Measurements from ENCODE around the gene ZCCHC24.
"Not testable (repeated sequence)": the region's sequence is repeated elsewhere in the genome, so short reads cannot be mapped to it uniquely, and the experiment has no call there.

ZCCHC24 gene

DNA sequence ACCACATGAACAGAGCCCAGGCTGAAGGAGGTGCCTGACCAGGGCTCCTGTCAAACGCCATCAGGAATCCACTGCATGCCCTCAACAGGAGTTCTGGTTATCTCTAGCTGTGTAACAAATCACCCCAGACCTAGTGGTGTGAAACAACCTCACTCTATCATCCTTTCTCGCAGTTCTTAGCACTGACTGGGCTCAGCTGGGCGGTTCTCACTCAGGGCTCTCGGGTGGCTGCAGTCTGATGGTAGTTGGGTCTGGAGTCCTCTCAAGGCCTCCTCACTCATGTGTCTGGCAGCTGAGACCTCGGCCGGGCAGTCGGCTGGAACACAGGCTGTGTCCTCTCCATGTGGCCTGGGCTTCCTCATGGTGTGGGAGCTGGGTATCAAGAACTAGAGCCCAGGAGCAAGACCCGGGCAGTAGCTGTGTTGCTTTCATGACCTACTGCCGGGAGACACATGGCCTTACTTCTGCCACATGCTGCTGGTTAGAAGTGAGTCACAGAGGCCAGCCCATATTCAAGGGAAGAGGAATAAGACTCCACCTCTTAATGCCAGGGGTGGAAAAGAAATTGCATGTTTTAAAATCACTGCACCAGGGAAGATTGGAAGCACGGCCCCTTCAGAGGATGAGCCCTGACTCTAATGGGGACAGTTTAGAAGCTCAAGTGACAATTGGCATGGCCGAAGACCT, 107.5 kb downstream of the ZCCHC24 start:
- not testable (repeated sequence) for H3K9me3 ChIP-seq (ENCODE audit: control insufficient read depth in 2 of 2, low read length in 2 of 2); H3K36me3 ChIP-seq (ENCODE audit: control insufficient read depth in 2 of 2, insufficient read depth in 2 of 2, low read length in 2 of 2); H3K27ac ChIP-seq (ENCODE audit: low read length); H3K9ac ChIP-seq (ENCODE audit: low read length in 2 of 2); H3K4me3 ChIP-seq (ENCODE audit: low read length in 2 of 2); H3K27me3 ChIP-seq (ENCODE audit: control insufficient read depth in 1 of 2, insufficient read depth in 2 of 2, low read length in 2 of 2)
- H3K4me1 ChIP-seq (ENCODE audit: control insufficient read depth, insufficient read depth, low read length), result peaks cover 16% of the 10 kb centered on the region

DNA sequence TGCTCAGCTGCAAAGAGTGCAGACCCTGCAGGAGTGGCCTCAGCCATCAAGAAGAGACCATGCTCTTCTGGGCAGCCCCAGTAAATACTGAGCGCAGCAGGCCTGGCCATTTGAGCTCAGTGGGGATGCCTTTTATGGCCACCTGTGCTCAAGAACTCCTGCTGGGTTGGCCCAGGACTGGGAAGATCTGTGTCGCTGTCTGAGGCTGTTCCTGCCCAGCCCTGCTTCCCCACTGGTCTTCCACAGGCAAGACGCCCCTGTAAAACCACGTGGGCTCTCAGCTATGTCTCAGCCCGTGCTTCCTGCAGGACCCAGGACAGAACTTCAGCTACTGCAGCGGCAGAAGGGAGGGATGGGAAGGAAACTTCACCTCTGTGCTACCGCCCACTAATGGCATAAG, 108.7 kb downstream of the ZCCHC24 start:
- H3K27ac ChIP-seq (ENCODE audit: low read length), result no peak overlapping the region
- no peaks in the 10 kb centered on the region for H3K36me3 ChIP-seq (ENCODE audit: control insufficient read depth in 2 of 2, insufficient read depth in 2 of 2, low read length in 2 of 2)
- H3K4me1 ChIP-seq (ENCODE audit: control insufficient read depth, insufficient read depth, low read length), result peaks cover 12% of the 10 kb centered on the region
- H3K4me3 ChIP-seq (ENCODE audit: low read length in 2 of 2), result no peak overlapping the region
- H3K9ac ChIP-seq (ENCODE audit: low read length in 2 of 2), result no peak overlapping the region
- no peaks in the 10 kb centered on the region for H3K27me3 ChIP-seq (ENCODE audit: control insufficient read depth in 1 of 2, insufficient read depth in 2 of 2, low read length in 2 of 2)
- H3K9me3 ChIP-seq (ENCODE audit: control insufficient read depth in 2 of 2, low read length in 2 of 2), result no peaks in the 10 kb centered on the region

GRCh38 chr10:79336276-79336675, 109.1 kb downstream of the ZCCHC24 start:
- Histone ChIP-seq H3K4me3 (ENCODE audit: low read length in 2 of 2) (no peak overlapping the region), H3K36me3 (ENCODE audit: control insufficient read depth in 2 of 2, insufficient read depth in 2 of 2, low read length in 2 of 2) (no peaks in the 10 kb centered on the region), H3K27me3 (ENCODE audit: control insufficient read depth in 1 of 2, insufficient read depth in 2 of 2, low read length in 2 of 2) (no peaks in the 10 kb centered on the region), H3K27ac (ENCODE audit: low read length) (no peak overlapping the region), H3K9ac (ENCODE audit: low read length in 2 of 2) (no peak overlapping the region), H3K9me3 (ENCODE audit: control insufficient read depth in 2 of 2, low read length in 2 of 2) (no peaks in the 10 kb centered on the region), H3K4me1 (ENCODE audit: control insufficient read depth, insufficient read depth, low read length) (peaks cover 12% of the 10 kb centered on the region)

GRCh38 chr10:79335470-79336235, 109.8 kb downstream of the ZCCHC24 start:
- Histone ChIP-seq H3K27me3 (ENCODE audit: control insufficient read depth in 1 of 2, insufficient read depth in 2 of 2, low read length in 2 of 2) (no peaks in the 10 kb centered on the region), H3K4me1 (ENCODE audit: control insufficient read depth, insufficient read depth, low read length) (peaks cover 12% of the 10 kb centered on the region), H3K36me3 (ENCODE audit: control insufficient read depth in 2 of 2, insufficient read depth in 2 of 2, low read length in 2 of 2) (no peaks in the 10 kb centered on the region), H3K9me3 (ENCODE audit: control insufficient read depth in 2 of 2, low read length in 2 of 2) (no peaks in the 10 kb centered on the region), H3K4me3 (ENCODE audit: low read length in 2 of 2) (no peak overlapping the region), H3K27ac (ENCODE audit: low read length) (no peak overlapping the region), H3K9ac (ENCODE audit: low read length in 2 of 2) (no peak overlapping the region)

- H3K27me3 ChIP-seq (ENCODE audit: control insufficient read depth in 1 of 2, insufficient read depth in 2 of 2, low read length in 2 of 2), result no peaks in the 10 kb centered on the region
These were observed 110.3 kb downstream of the ZCCHC24 start for GRCh38 chr10:79335094-79335469.

GRCh38 chr10:79334573-79334972, 110.9 kb downstream of the ZCCHC24 start:
- Histone ChIP-seq H3K36me3 (ENCODE audit: control insufficient read depth in 2 of 2, insufficient read depth in 2 of 2, low read length in 2 of 2) (no peaks in the 10 kb centered on the region), H3K9ac (ENCODE audit: low read length in 2 of 2) (no peak overlapping the region), H3K4me1 (ENCODE audit: control insufficient read depth, insufficient read depth, low read length) (peaks cover 12% of the 10 kb centered on the region), H3K27me3 (ENCODE audit: control insufficient read depth in 1 of 2, insufficient read depth in 2 of 2, low read length in 2 of 2) (no peaks in the 10 kb centered on the region), H3K4me3 (ENCODE audit: low read length in 2 of 2) (no peak overlapping the region), H3K27ac (ENCODE audit: low read length) (no peak overlapping the region), H3K9me3 (ENCODE audit: control insufficient read depth in 2 of 2, low read length in 2 of 2) (no peaks in the 10 kb centered on the region)

More at GRCh38 chr10:79335094-79335469, 110.3 kb downstream of the ZCCHC24 start:
- Histone ChIP-seq H3K27ac (ENCODE audit: low read length) (no peak overlapping the region), H3K4me1 (ENCODE audit: control insufficient read depth, insufficient read depth, low read length) (peaks cover 12% of the 10 kb centered on the region), H3K36me3 (ENCODE audit: control insufficient read depth in 2 of 2, insufficient read depth in 2 of 2, low read length in 2 of 2) (no peaks in the 10 kb centered on the region), H3K4me3 (ENCODE audit: low read length in 2 of 2) (no peak overlapping the region), H3K9ac (ENCODE audit: low read length in 2 of 2) (no peak overlapping the region), H3K9me3 (ENCODE audit: control insufficient read depth in 2 of 2, low read length in 2 of 2) (no peaks in the 10 kb centered on the region)

DNA sequence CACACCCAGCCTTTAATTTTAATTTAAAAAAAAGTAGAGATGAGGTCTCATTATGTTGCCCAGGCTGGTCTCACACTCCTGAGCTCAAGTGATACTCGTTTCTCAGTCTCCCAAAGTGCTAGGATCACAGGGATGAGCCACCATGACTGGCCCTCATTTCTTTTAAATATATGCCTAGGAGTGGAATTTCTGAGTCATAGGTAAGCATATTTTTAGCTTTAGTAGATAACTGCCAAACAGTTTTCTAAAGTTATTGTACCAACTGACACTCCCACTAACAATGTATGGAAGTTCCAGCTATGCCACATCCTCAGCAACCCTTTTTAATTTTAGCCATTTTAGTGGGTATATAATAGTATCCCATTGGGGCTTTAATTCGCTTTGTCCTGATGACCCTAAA, 111.9 kb downstream of the ZCCHC24 start:
- H3K9ac ChIP-seq (ENCODE audit: low read length in 2 of 2), result no peak overlapping the region
- peaks cover 12% of the 10 kb centered on the region for H3K4me1 ChIP-seq (ENCODE audit: control insufficient read depth, insufficient read depth, low read length)
- H3K36me3 ChIP-seq (ENCODE audit: control insufficient read depth in 2 of 2, insufficient read depth in 2 of 2, low read length in 2 of 2), result no peaks in the 10 kb centered on the region
- H3K4me3 ChIP-seq (ENCODE audit: low read length in 2 of 2), result no peak overlapping the region
- H3K27ac ChIP-seq (ENCODE audit: low read length), result no peak overlapping the region
- no peaks in the 10 kb centered on the region for H3K27me3 ChIP-seq (ENCODE audit: control insufficient read depth in 1 of 2, insufficient read depth in 2 of 2, low read length in 2 of 2)
- no peaks in the 10 kb centered on the region for H3K9me3 ChIP-seq (ENCODE audit: control insufficient read depth in 2 of 2, low read length in 2 of 2)

DNA sequence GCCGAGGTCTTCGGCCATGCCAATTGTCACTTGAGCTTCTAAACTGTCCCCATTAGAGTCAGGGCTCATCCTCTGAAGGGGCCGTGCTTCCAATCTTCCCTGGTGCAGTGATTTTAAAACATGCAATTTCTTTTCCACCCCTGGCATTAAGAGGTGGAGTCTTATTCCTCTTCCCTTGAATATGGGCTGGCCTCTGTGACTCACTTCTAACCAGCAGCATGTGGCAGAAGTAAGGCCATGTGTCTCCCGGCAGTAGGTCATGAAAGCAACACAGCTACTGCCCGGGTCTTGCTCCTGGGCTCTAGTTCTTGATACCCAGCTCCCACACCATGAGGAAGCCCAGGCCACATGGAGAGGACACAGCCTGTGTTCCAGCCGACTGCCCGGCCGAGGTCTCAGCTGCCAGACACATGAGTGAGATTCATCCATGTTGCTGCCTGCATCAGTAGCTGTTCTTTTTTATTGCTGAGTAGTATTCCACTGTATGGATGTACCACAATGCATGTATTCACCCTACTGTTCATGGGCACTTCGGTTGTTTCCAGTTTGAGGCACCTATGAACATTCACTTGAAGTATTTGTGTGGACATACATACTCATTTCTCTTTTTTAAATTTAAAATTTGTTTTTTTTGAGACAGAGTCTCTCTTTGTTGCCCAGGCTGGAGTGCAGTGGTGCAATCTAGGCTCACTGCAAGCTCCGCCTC, 112.7 kb downstream of the ZCCHC24 start:
- H3K9me3 ChIP-seq (ENCODE audit: control insufficient read depth in 2 of 2, low read length in 2 of 2); H3K27me3 ChIP-seq (ENCODE audit: control insufficient read depth in 1 of 2, insufficient read depth in 2 of 2, low read length in 2 of 2): not testable (repeated sequence)

More for the DNA sequence above, 112.7 kb downstream of the ZCCHC24 start:
- H3K4me1 ChIP-seq (ENCODE audit: control insufficient read depth, insufficient read depth, low read length), result peaks cover 12% of the 10 kb centered on the region
- H3K36me3 ChIP-seq (ENCODE audit: control insufficient read depth in 2 of 2, insufficient read depth in 2 of 2, low read length in 2 of 2); H3K4me3 ChIP-seq (ENCODE audit: low read length in 2 of 2); H3K27ac ChIP-seq (ENCODE audit: low read length); H3K9ac ChIP-seq (ENCODE audit: low read length in 2 of 2): not testable (repeated sequence)
